ENCODE measurements around the gene TMEM179.
"Not testable (repeated sequence)": the region's sequence is repeated elsewhere in the genome, so short reads cannot be mapped to it uniquely, and the experiment has no call there.

TMEM179 gene

DNA sequence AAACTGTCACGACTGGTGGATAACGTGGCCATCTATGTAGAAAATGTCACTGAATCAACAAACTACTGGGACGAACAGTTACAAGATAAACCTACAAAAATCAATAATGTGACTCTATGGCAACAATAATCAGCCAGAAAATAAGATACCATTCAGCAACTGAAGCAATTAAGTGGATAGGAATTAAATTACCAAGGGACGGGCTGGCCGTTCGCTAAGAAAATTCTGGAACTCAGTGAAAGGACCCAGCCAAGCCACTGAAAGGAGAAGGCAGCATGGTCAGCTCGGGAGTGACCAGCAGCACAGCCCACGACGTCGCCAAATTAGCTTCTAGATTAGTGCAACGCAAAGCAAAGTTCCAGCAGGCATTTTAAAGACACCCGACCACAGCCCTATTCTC, 33.6 kb upstream of the TMEM179 start:
- DNase-seq (ENCODE audit: low read depth in 2 of 2, low spot score in 1 of 2), result no peak

- no peak for DNase-seq (ENCODE audit: low read depth in 2 of 2, low spot score in 1 of 2)
Measured at GRCh38 chr14:104637546-104638003, 33.0 kb upstream of the TMEM179 start.

- DNase-seq (ENCODE audit: low read depth in 2 of 2, low spot score in 1 of 2), result not testable (repeated sequence)
Measured at GRCh38 chr14:104636846-104637545, 32.4 kb upstream of the TMEM179 start.

GRCh38 chr14:104636131-104636530, 31.6 kb upstream of the TMEM179 start:
- DNase-seq (ENCODE audit: low read depth in 2 of 2, low spot score in 1 of 2), result no peak

DNA sequence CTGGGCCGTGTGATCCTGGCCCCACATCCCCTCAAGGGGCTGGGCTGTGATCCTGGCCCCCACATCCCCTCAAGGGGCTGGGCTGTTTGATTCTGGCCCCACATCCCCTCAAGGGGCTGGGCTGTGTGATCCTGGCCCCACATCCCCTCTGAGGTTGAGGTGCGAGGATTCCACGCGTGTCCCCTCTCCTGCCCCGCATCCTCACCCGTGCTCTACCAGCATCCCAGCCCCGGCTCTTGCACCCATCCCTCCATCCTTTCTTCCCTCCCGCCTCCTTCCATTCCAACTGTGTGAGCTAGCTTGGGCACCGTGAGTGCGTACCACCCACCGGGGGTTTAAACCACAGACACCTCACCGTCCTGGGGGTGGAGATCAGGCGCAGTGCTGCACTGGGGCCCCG, 31.1 kb upstream of the TMEM179 start:
- DNase-seq (ENCODE audit: low read depth in 2 of 2, low spot score in 1 of 2), result no peak

DNA sequence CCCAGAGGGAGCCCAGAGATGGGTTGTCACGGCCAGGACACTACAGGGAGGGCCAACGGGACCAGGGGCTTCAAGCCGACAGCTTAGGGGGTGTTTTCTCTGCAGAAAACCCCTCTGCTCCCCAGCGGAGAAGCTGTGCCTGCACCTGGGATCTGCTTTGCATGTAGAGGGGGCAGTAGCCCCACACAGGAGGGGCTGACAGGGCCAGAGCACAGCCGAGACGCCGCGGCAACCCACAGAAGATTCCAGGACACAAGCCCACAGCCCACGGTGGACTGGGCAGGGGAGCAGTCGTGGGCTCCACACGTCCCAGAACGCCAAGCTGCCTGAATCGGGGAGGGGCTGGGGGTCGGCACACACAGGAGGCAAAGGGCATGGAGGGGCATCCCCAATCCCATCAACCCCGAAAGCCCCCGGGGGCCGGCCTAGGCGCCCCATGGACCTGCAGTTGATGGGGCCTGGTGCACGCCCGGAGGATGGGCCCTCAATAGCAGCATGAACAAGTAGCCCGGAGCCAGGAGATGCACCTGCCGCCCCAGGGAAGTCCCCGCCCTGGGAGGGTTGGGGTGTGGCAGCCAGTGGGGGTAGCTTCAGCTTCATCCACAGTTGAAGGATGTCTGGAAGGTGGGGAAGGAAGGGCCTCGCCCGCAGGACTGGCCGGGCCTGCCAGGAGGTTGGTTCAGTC, 30.5 kb upstream of the TMEM179 start:
- no peak for DNase-seq (ENCODE audit: low read depth in 2 of 2, low spot score in 1 of 2)

DNA sequence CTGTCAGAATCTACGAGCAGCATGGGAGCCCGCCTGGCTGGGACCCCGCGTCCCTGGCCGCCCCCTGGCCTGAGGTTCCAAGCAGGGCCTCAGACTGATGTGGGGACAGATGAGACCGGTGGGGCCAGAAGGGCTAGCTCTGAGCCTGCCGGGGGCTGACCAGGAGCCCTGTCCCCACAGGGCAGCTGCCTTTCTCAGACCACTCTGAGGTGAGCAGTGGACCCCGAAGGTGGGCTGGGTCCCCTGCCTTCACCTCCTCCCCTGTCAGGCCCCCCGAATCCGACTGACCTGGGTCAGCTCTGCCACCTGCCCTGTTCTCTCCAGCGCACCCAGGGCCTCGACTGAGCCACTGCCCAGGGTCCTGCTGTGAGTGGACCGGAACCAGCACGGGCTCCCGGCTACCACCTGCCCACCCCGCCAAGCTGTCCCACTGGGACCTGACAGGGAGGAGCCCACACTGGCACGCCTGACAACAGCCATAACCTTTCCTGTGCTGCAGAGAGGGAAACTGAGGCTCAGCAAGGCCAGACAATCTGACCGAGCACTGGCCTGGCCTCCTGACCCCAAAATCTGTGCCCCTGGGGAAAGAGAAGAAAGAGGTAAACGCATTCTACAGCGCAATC, 29.7 kb upstream of the TMEM179 start:
- no peak for DNase-seq (ENCODE audit: low read depth in 2 of 2, low spot score in 1 of 2)

GRCh38 chr14:104633276-104634137, 28.9 kb upstream of the TMEM179 start:
- DNase-seq (ENCODE audit: low read depth in 2 of 2, low spot score in 1 of 2), result no peak

- DNase-seq (ENCODE audit: low read depth in 2 of 2, low spot score in 1 of 2), result no peak
Measured at GRCh38 chr14:104632781-104633180, 28.2 kb upstream of the TMEM179 start.

DNA sequence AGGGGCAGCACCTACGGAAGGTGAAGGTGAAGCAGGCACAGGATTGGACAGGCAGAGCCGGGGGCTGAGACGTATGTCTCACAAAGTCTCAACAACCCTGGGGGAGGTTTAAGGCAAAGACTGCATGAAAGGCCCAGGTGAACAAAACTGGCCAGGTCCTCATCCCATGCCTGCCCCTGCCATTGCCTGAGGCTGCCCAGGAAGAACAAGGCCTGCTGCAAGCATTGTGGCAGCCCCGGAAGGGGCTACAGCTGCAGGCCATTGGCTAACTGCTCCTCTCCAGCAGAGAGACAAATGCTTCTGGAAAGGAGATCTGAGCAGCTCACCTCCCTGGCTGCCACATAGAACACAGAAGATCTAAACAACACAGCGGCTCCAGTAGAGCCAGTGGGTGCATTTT, 20.4 kb upstream of the TMEM179 start:
- no peak for DNase-seq (ENCODE audit: low read depth in 2 of 2, low spot score in 1 of 2)

- no peak for DNase-seq (ENCODE audit: low read depth in 2 of 2, low spot score in 1 of 2)
Measured at GRCh38 chr14:104614126-104614812, 9.7 kb upstream of the TMEM179 start.

- DNase-seq (ENCODE audit: low read depth in 2 of 2, low spot score in 1 of 2), result no peak
Measured at GRCh38 chr14:104611881-104612280, 7.3 kb upstream of the TMEM179 start.

GRCh38 chr14:104610749-104611310, 6.3 kb upstream of the TMEM179 start:
- no peak for DNase-seq (ENCODE audit: low read depth in 2 of 2, low spot score in 1 of 2)

GRCh38 chr14:104609666-104610065, 5.1 kb upstream of the TMEM179 start:
- DNase-seq (ENCODE audit: low read depth in 2 of 2, low spot score in 1 of 2), result no peak

DNA sequence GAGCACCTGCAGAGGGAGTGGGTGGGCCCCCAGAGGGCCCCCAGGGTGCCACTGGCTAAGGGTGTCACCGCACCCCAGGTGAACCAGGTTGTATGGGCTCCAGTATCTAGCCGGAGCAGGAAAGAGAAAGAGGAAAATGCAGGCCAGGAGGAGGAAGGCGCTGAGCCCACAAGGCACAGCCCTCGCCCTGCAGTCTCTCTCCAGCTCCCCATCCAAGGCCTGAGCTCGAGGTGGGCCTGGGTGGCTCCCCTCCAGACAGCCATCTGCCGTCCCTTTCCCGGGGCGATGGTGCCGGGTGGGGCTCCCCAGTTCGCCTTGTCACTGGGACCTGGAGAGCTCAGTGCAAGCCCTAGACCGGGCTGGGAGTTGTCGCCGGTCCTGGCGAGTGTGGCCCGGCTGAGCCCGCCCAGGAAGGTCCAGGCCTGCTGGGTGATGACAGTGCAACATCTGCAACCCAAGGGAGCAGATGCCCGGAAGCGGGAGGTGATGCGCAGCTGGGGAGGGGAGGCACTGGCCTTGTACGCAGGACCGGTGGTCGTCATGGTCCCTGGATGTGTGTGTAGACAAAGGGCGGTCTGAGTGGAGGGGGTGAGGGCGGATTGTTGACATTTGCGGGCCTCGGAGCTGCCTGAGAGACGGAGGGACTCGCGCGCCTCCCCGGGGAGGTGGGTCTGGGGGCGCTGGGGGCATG, 716 bp downstream of the TMEM179 start:
- no peak for DNase-seq (ENCODE audit: low read depth in 2 of 2, low spot score in 1 of 2)

- DNase-seq (ENCODE audit: low read depth in 2 of 2, low spot score in 1 of 2), result no peak
Measured at GRCh38 chr14:104602933-104603325, 1.6 kb downstream of the TMEM179 start.

- no peak for DNase-seq (ENCODE audit: low read depth in 2 of 2, low spot score in 1 of 2)
Measured at GRCh38 chr14:104602315-104602932, 2.1 kb downstream of the TMEM179 start.

GRCh38 chr14:104601786-104602185, 2.8 kb downstream of the TMEM179 start:
- no peak for DNase-seq (ENCODE audit: low read depth in 2 of 2, low spot score in 1 of 2)

DNA sequence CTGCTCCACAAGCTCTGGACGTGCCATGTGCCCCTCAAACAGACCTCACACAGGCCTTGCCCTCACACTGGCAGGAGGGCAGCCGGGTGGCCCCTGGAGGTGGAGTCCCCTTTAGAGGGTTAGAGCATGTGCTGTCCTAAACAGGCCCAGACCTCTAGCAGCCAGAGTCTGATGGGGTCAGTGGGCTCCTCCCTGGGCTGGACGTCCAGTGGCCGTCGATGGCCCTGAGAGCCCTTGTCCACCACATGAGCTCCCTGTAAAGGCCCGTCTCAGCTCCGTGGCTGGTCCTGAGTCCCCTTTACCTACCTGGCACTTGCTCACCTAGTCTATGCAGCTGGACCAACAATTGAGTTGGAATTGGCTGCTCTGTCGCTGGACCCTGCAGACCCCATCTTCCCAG, 3.8 kb downstream of the TMEM179 start:
- DNase-seq (ENCODE audit: low read depth in 2 of 2, low spot score in 1 of 2), result no peak

All from stimulated activated CD8-positive, alpha-beta memory T cell treated with anti-CD3 and anti-CD28 coated beads, Interleukin-4, amount 100 ng/mL, for 1 hour (primary cell).